NCI-H2107 treated with DMSO at 0.1 percent for 48 hours (cell line): ENCODE results near the gene SFSWAP.
"Not testable (repeated sequence)": the region's sequence is repeated elsewhere in the genome, so short reads cannot be mapped to it uniquely, and the experiment has no call there.

Experiments used
- DNase-seq: peaks from one replicate; lab custom pipeline; 2025; ENCODE audit not compliant: unreplicated experiment; lab: John Stamatoyannopoulos, UW

Gene SFSWAP

DNA sequence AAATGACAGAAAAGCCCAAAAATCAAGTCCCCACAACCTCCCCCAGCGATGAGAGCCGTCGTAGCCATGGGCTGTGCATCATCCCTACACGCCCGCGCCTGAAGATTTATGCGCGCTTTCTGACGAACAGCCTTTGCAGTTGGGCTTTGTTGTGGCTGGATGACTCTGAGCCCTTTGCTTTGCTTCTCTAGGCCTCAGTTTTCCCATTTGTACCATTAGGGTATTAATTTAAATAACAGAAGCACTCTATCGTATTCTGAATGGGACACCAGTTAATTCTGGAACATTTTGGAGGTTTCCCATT, 24.2 kb downstream of the SFSWAP start:
- no peak for DNase-seq

- no peak for DNase-seq
Observed at GRCh38 chr12:131735476-131736445, 24.9 kb downstream of the SFSWAP start.

- no peak for DNase-seq
Observed at GRCh38 chr12:131736446-131737149, 25.7 kb downstream of the SFSWAP start.

DNA sequence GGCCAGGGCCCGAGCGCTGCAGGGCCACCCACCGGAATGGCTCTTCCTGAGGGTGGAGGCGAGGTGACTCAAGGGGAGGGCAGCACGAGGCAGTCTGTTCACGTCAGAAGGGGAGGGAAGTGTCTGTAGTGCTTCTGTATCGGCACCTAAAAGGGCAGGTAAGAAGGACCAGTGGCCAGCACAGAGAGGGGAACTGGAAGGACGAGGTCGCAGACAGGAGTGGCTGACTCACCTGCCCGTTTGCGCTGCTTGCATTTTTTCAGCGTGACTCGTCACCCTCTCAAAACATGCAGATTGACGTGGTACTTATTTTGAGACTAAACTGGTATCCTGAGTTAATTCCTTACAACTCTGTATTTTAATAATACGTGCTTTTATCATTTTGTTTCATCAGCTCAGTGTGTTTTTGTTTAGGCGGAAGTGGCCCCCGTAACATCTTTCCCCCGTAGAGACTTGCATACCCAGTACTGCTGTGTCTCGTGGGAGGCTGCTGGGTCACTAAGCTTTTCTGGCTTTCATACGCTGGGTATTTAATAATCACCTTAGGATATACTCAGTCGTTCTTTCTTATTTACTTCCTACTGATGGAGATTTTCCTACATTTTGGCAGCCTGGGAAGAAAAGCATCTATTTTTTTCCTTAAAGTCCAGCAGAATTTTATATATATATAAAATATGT, 26.4 kb downstream of the SFSWAP start:
- DNase-seq = no peak

DNA sequence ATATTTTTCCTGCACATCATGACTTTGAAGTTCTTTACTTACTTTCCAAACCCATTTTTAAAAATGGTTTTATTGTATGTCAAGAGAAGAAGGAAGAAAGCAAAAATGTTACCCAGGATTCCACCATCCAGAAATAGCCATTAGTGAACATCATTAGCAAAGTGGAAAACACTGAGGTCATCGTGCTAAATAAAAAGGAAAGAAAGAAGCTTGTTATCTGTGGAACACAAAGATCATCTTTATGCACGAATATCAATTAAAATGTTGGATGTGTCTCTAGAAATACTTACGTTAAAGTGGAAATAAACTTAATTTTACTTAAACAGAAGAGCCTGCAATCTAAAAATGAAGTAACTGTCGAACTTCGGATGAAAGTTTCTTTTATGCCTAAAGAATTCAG, 27.3 kb downstream of the SFSWAP start:
- no peak for DNase-seq

- DNase-seq = no peak
Observed at GRCh38 chr12:131740626-131741025, 29.7 kb downstream of the SFSWAP start.

GRCh38 chr12:131742761-131743160, 31.9 kb downstream of the SFSWAP start:
- DNase-seq = not testable (repeated sequence)

DNA sequence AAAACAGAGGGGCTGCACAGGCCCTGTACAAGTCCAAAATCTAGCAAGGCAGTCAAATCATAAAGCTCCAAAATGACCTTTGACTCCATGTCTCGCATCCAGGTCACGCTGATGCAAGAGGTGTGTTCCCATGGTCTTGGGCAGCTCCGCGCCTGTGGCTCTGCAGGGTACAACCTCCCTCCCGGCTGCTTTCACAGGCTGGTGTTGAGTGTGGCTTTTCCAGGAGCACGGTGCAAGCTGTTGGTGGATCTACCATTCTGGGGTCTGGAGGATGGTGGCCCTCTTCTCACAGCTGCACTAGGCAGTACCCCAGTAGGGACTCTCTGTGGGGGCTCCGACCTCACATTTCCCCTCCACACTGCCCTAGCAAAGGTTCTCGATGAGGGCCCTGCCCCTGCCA, 32.5 kb downstream of the SFSWAP start:
- DNase-seq = not testable (repeated sequence)

- not testable (repeated sequence) for DNase-seq
Observed at GRCh38 chr12:131743880-131744279, 33.0 kb downstream of the SFSWAP start.

DNA sequence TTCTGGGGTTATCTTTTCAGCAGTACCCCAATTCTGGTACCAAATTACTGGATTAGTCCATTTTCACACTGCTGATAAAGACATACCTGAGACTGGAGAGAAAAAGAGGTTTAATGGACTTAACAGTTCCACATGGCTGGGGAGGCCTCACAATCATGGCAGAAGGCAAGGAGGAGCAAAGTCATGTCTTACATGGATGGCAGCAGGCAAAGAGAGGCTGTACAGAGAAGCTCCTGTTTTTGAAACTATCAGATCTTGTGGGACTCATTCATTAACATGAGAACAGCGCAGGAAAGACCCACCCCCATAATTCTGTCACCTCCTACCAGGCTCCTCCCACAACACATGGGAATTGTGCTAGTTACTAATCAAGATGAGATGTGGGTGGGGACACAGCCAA, 33.8 kb downstream of the SFSWAP start:
- DNase-seq = not testable (repeated sequence)

- DNase-seq = no peak
Observed at GRCh38 chr12:131745706-131746105, 34.8 kb downstream of the SFSWAP start.

- no peak for DNase-seq
Observed at GRCh38 chr12:131747276-131748177, 36.6 kb downstream of the SFSWAP start.

- DNase-seq = no peak
Observed at GRCh38 chr12:131749618-131750315, 38.9 kb downstream of the SFSWAP start.

- no peak for DNase-seq
Observed at GRCh38 chr12:131751335-131751734, 40.4 kb downstream of the SFSWAP start.

DNA sequence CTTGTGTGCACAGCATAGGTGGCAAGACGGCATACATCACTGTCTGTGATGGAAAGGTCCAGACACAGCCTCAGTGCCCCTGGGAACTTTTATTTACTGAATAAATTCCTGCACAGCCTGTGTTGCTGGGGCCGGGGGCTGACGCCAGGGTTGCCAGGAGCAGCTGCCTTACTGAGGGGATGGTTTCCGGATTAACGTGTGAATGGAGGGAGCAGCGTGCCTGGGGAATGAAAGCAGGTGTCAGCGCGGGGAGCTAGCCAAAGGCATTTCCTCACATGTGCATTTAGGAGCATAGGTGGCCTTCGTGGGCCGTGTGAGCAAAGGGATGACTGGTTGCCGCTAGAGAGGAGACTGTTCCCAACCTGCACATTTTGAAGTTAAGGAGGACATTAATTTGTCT, 41.6 kb downstream of the SFSWAP start:
- DNase-seq = no peak

- DNase-seq = no peak
Observed at GRCh38 chr12:131753005-131753404, 42.1 kb downstream of the SFSWAP start.

DNA sequence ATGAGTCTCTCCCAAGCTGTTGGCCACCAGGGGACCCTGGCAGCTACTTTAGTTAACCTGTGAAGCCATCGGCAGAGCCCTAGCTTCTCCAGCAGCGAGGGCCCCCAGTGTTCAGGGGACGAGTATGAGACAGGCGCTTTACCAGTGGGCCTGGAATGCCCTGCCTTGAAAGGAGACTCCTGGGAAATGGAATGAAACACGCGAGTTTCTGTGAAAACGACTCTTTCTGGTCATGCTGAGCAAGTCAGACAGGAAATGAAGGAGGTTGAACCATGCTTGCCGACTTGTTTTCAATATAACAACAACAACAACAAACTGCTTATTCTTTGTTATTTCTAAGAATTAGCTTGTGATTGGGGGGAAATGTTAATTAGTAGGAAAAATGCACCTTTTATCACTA, 42.9 kb downstream of the SFSWAP start:
- DNase-seq = no peak

- no peak for DNase-seq
Observed at GRCh38 chr12:131754184-131754583, 43.3 kb downstream of the SFSWAP start.

GRCh38 chr12:131755305-131756113, 44.6 kb downstream of the SFSWAP start:
- DNase-seq = peak; percentile 7
